ENCODE measurements around the gene ARHGEF6.

DNA sequence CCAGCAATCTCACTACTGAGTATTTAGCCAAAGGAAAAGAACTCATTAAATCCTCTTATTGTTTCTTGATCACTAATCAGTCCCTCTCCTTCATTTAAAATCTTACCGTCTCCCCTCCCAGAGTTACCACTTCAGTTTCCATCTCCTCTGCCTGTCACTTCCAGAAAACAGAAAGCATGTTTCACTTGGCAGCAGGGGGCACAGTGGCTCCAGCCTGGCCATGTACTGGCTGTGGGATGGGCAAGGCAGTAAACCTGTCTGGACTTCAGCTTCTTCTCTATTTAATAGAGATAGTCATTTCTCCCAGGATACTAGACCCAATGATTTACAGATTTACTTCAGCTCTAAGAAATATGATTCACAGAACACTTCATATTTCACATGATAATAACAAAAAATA, 69.6 kb downstream of the ARHGEF6 start:
- TF ChIP-seq, protein P1, sequence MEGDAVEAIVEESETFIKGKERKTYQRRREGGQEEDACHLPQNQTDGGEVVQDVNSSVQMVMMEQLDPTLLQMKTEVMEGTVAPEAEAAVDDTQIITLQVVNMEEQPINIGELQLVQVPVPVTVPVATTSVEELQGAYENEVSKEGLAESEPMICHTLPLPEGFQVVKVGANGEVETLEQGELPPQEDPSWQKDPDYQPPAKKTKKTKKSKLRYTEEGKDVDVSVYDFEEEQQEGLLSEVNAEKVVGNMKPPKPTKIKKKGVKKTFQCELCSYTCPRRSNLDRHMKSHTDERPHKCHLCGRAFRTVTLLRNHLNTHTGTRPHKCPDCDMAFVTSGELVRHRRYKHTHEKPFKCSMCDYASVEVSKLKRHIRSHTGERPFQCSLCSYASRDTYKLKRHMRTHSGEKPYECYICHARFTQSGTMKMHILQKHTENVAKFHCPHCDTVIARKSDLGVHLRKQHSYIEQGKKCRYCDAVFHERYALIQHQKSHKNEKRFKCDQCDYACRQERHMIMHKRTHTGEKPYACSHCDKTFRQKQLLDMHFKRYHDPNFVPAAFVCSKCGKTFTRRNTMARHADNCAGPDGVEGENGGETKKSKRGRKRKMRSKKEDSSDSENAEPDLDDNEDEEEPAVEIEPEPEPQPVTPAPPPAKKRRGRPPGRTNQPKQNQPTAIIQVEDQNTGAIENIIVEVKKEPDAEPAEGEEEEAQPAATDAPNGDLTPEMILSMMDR (IDR thresholded peaks at IDR 0.05) = peak in 1 of 7 experiments; percentile 20
- TF ChIP-seq POLR2A (IDR thresholded peaks at IDR 0.05) = no peak
